Right lobe of liver (tissue), 4 donors: ENCODE measurements around the gene CAMTA1.

Experiments
- CTCF ChIP-seq, 4 donors: fragments of 200-600 bp in 3 of 4; fragments of 450-650 bp in 1 of 4; IDR thresholded peaks; one replicate each; pipeline versions ENCODE4 v1.5.1 to v1.8.0; 2016 to 2022; ENCODE audit warnings: antibody characterized with exemption in 4 of 4, mild to moderate bottlenecking in 2 of 4
- POLR2A ChIP-seq: fragments of 450-650 bp; IDR thresholded peaks from one replicate; pipeline ENCODE4 v1.6.1; 2017; ENCODE audit warnings: antibody characterized with exemption, mild to moderate bottlenecking
- donor health status: DM: no; HTN: no; CAD: no.
- donor health status: DM: no; HTN: no; CAD: no.
- donor health status: DM: no; HTN: yes; CAD: no.

GRCh38 chr1:7476402-7476801 lies 691.1 kb downstream of the CAMTA1 start:
- TF ChIP-seq POLR2A (no peak), CTCF (IDR thresholded peaks at IDR 0.05) (no peak)
